Omental fat pad (tissue), 4 donors: ENCODE results near the gene ZBTB7B. TPM values are rescaled to one million over a fixed set of nuclear protein-coding genes. Genes with fewer than 3 reads are reported as not detected.

ENCODE experiments used
- ATAC-seq: fragments of 150-250 bp; one replicate; pipeline ENCODE4 v1.9.1; 2016; ENCODE audit warnings: mild to moderate bottlenecking, moderate library complexity; ENCODE audit not compliant: low FRiP score
- DNase-seq: peaks from one replicate; pipeline ENCODE4 v3.0.0-alpha.2; 2019; ENCODE audit warnings: low spot score
- CTCF ChIP-seq, 3 donors: fragments of 450-650 bp; IDR thresholded peaks; one replicate each; pipeline ENCODE4 v1.5.1; 2016 to 2017; ENCODE audit warnings: antibody characterized with exemption in 3 of 3, mild to moderate bottlenecking in 3 of 3, moderate library complexity in 2 of 3
- total RNA-seq, 4 donors: library from RNA; depleted of rRNA; stranded (reverse); fragments of >200 nt; gene quantifications; one replicate each; pipeline ENCODE4 v1.1.0, GENCODE V29; 2016

The ZBTB7B gene
- total RNA-seq, 4 donors from 2014 or later: 38.6 to 66.4 (median 49.2) TPM

GRCh38 chr1:154957091-154957657 lies 45.4 kb upstream of the ZBTB7B start:
- DNase-seq (no peak), ATAC-seq (no peak)
- TF ChIP-seq CTCF (IDR thresholded peaks at IDR 0.05): no peak

GRCh38 chr1:154958036-154958435 lies 44.6 kb upstream of the ZBTB7B start:
- TF ChIP-seq CTCF (IDR thresholded peaks at IDR 0.05): no peak
- ATAC-seq (no peak), DNase-seq (no peak)

- ATAC-seq (no peak), DNase-seq (no peak)
- no peak for TF ChIP-seq CTCF (IDR thresholded peaks at IDR 0.05)
Observed at GRCh38 chr1:154958681-154959425, 43.7 kb upstream of the ZBTB7B start.

GRCh38 chr1:154959426-154959780 lies 43.2 kb upstream of the ZBTB7B start:
- ATAC-seq (no peak), DNase-seq (no peak)
- TF ChIP-seq CTCF (IDR thresholded peaks at IDR 0.05): no peak

- DNase-seq (no peak), ATAC-seq (no peak)
- no peak for TF ChIP-seq CTCF (IDR thresholded peaks at IDR 0.05)
Observed at GRCh38 chr1:154960446-154961136, 42.0 kb upstream of the ZBTB7B start.

- no peak for TF ChIP-seq CTCF (IDR thresholded peaks at IDR 0.05)
- peak; percentile 87 for ATAC-seq
- DNase-seq: peak; percentile 39
Observed at GRCh38 chr1:154961207-154962155, 41.1 kb upstream of the ZBTB7B start, which contains the start of gene PYGO2. TSS of gene PYGO2 (minus strand) at chr1:154961782. CDS start at chr1:154961576, 206 bp downstream.
